Keratinocyte (primary cell): ENCODE data around the gene ERI3.

Experiments
- CTCF ChIP-seq, 3 experiments: IDR thresholded peaks in 1 of 3; conservative IDR thresholded peaks in 1 of 3; optimal IDR thresholded peaks in 1 of 3; 2 replicates in 2 of 3; 3 replicates in 1 of 3; pipeline versions ENCODE3 to v1.5.1; 2011; ENCODE audit warnings: low read length in 3 of 3, mild to moderate bottlenecking in 3 of 3, moderate library complexity in 2 of 3, control low read depth in 1 of 3, inconsistent platforms in 1 of 3; ENCODE audit not compliant: insufficient read depth in 2 of 3; ENCODE audit errors: extremely low read depth in 1 of 3
- EZH2 ChIP-seq: IDR thresholded peaks from one replicate; pipeline ENCODE4 v1.6.1; 2012; ENCODE audit warnings: inconsistent platforms, mild to moderate bottlenecking, low read length, moderate library complexity

- TF ChIP-seq CTCF (optimal IDR thresholded peaks at IDR 0.05 in 1 of 3, IDR thresholded peaks at IDR 0.05 in 1 of 3, conservative IDR thresholded peaks at IDR 0.05 in 1 of 3; ENCODE audit: extremely low read depth in 1 of 3, insufficient read depth in 2 of 3, low read length in 3 of 3) (no peak), EZH2 (no peak)
Measured at GRCh38 chr1:44321466-44321865, 33.6 kb downstream of the ERI3 start.
